Measurements from ENCODE around the gene MSI2. TPM values are rescaled to one million over a fixed set of nuclear protein-coding genes. Genes with fewer than 3 reads are reported as not detected.

The MSI2 gene
- total RNA-seq, 2 donors from 2014 or later, result 53.1 to 74.0 TPM

GRCh38 chr17:57463103-57463885, 207.0 kb downstream of the MSI2 start:
- Histone ChIP-seq H3K4me3 (no peak overlapping the region), H3K9me3 (no peaks in the 10 kb centered on the region), H3K36me3 (no peaks in the 10 kb centered on the region), H3K27ac (no peak overlapping the region), H3K27me3 (replicated peaks; ENCODE audit: insufficient read depth) (no peaks in the 10 kb centered on the region), H3K4me1 (replicated peaks) (no peaks in the 10 kb centered on the region)
- intact Hi-C loops (cut with DNase I), result no loop called here
- TF ChIP-seq POLR2AphosphoS5 (IDR thresholded peaks at IDR 0.05), result no peak
- no peak for TF ChIP-seq POLR2A (IDR thresholded peaks at IDR 0.05)
- no peak for TF ChIP-seq CTCF (IDR thresholded peaks at IDR 0.05)
- no peak for DNase-seq (ENCODE audit: low spot score)
- WGBS, result 72% methylated on average over 9 of the region's 9 CpGs

- Histone ChIP-seq H3K36me3 (no peaks in the 10 kb centered on the region), H3K27me3 (replicated peaks; ENCODE audit: insufficient read depth) (no peaks in the 10 kb centered on the region), H3K9me3 (no peaks in the 10 kb centered on the region), H3K4me1 (replicated peaks) (no peaks in the 10 kb centered on the region), H3K27ac (no peak overlapping the region), H3K4me3 (no peak overlapping the region)
- no peak for DNase-seq (ENCODE audit: low spot score)
- 82% methylated on average over 11 of the region's 11 CpGs for WGBS
- TF ChIP-seq POLR2A (IDR thresholded peaks at IDR 0.05) (no peak), POLR2AphosphoS5 (IDR thresholded peaks at IDR 0.05) (no peak), CTCF (IDR thresholded peaks at IDR 0.05) (no peak)
- intact Hi-C loops (cut with DNase I), result no loop called here
Observed at GRCh38 chr17:57464191-57464864, 208.0 kb downstream of the MSI2 start.

- H3K27me3 ChIP-seq (replicated peaks; ENCODE audit: insufficient read depth), result no peaks in the 10 kb centered on the region
- H3K4me3 ChIP-seq, result no peak overlapping the region
- no peak overlapping the region for H3K27ac ChIP-seq
- no peaks in the 10 kb centered on the region for H3K4me1 ChIP-seq (replicated peaks)
- intact Hi-C loops (cut with DNase I), result no loop called here
- no peak for DNase-seq (ENCODE audit: low spot score)
- TF ChIP-seq CTCF (IDR thresholded peaks at IDR 0.05) (no peak), POLR2AphosphoS5 (IDR thresholded peaks at IDR 0.05) (peak; percentile 30), POLR2A (IDR thresholded peaks at IDR 0.05) (no peak)
- no peaks in the 10 kb centered on the region for H3K9me3 ChIP-seq
- H3K36me3 ChIP-seq, result no peaks in the 10 kb centered on the region
- WGBS, result 26% methylated on average over 5 of the region's 5 CpGs
Observed at GRCh38 chr17:57465610-57466009, 209.3 kb downstream of the MSI2 start.

- H3K27ac ChIP-seq, result no peak overlapping the region
- WGBS, result 54% methylated on average over 10 of the region's 10 CpGs
- TF ChIP-seq CTCF (IDR thresholded peaks at IDR 0.05) (no peak), POLR2AphosphoS5 (IDR thresholded peaks at IDR 0.05) (no peak)
- intact Hi-C loops (cut with DNase I), result no loop called here
- no peaks in the 10 kb centered on the region for H3K4me1 ChIP-seq (replicated peaks)
- no peak for DNase-seq (ENCODE audit: low spot score)
- H3K27me3 ChIP-seq (replicated peaks; ENCODE audit: insufficient read depth), result no peaks in the 10 kb centered on the region
- H3K9me3 ChIP-seq, result no peaks in the 10 kb centered on the region
- H3K36me3 ChIP-seq, result no peaks in the 10 kb centered on the region
- H3K4me3 ChIP-seq, result no peak overlapping the region
Observed at GRCh38 chr17:57466017-57466471, 209.7 kb downstream of the MSI2 start.
